Kidney (tissue), 14 donors: Measurements from ENCODE around the gene EIF4G1. TPM values are rescaled to one million over a fixed set of nuclear protein-coding genes. Genes with fewer than 3 reads are reported as not detected.
A peak's percentile ranks its signal among the peaks of the same experiment; 100 is the strongest.
"Not testable (repeated sequence)": the region's sequence is repeated elsewhere in the genome, so short reads cannot be mapped to it uniquely, and the experiment has no call there.

Experiments
- DNase-seq, 5 donors: peaks; one replicate each; pipeline ENCODE4 v3.0.0-alpha.2; 2013 to 2020
- FAIRE-seq: peaks from 2 replicates; lab custom pipeline; 2012; peaks lifted over from hg19 to GRCh38; lab: Jason Lieb, UNC
- H3K27ac ChIP-seq, 2 donors: one replicate each; pipeline ENCODE4 v1.7.0; 2013; ENCODE audit warnings: low read depth in 2 of 2, low read length in 2 of 2, inconsistent platforms in 1 of 2
- H3K27me3 ChIP-seq: one replicate; pipeline ENCODE4 v1.7.1; 2013; ENCODE audit warnings: low read length, inconsistent platforms; ENCODE audit not compliant: control insufficient read depth, insufficient read depth
- H3K36me3 ChIP-seq, 3 donors: one replicate each; pipeline versions ENCODE4 v1.7.0 to v1.7.1; 2013; ENCODE audit warnings: low read length in 3 of 3, control low read depth in 1 of 3, inconsistent platforms in 1 of 3; ENCODE audit not compliant: insufficient read depth in 3 of 3, control insufficient read depth in 2 of 3
- H3K4me1 ChIP-seq, 3 donors: one replicate each; pipeline versions ENCODE4 v1.7.0 to v1.7.1; 2013; ENCODE audit warnings: low read length in 3 of 3, inconsistent platforms in 1 of 3, low read depth in 1 of 3; ENCODE audit not compliant: control insufficient read depth in 2 of 3, insufficient read depth in 2 of 3
- H3K4me3 ChIP-seq, 3 donors: one replicate each; pipeline versions ENCODE4 v1.7.0 to v1.8.1; 2013; ENCODE audit warnings: low read length in 3 of 3, control low read depth in 1 of 3, inconsistent platforms in 1 of 3
- H3K9ac ChIP-seq, 3 donors: one replicate each; pipeline versions ENCODE4 v1.7.0 to v1.7.1; 2013; ENCODE audit warnings: low read length in 3 of 3, control low read depth in 1 of 3, inconsistent platforms in 1 of 3
- H3K9me3 ChIP-seq, 3 donors: one replicate each; pipeline versions ENCODE4 v1.7.0 to v1.7.1; 2013; ENCODE audit warnings: low read length in 3 of 3, control low read depth in 1 of 3, inconsistent platforms in 1 of 3; ENCODE audit not compliant: control insufficient read depth in 2 of 3, insufficient read depth in 1 of 3
- CTCF ChIP-seq: IDR thresholded peaks from 3 replicates; pipeline ENCODE4 v1.5.1; 2012; ENCODE audit warnings: mild to moderate bottlenecking, moderate library complexity, borderline replicate concordance; ENCODE audit not compliant: insufficient read depth; ENCODE audit errors: extremely low read depth
- intact Hi-C: fragments of 100-400 bp; cut with DNase I; formaldehyde crosslinking; loops from one replicate; pipeline ENCODE4 v1.11.1; 2022
- polyA plus RNA-seq: library from polyadenylated mRNA; stranded (reverse); fragments of 350-450 nt; fragmentation: Illumina TruSeq; extraction: RNeasy Lipid Tissue Mini Kit (QIAGEN cat#74804); gene quantifications from one replicate; pipeline ENCODE4 v1.2.3, GENCODE V29; 2014; ENCODE audit warnings: low read depth, low replicate concordance; ENCODE audit not compliant: insufficient read depth
- total RNA-seq: library from RNA; stranded (reverse); fragmentation: NEBNext Ultra II Directional; extraction: Animal tissue kit (Norgen Biotek cat#: 25700); gene quantifications from one replicate; pipeline ENCODE4 v1.2.1, GENCODE V29; 2021
- donor health status: control.
- donor health status: control.
- donor health status: control.
- donor health status: control.
- donor health status: control.
- donor health status: DM: yes; HTN: yes; CAD: no.
- donor health status: Normal renal cell carcinoma (clear cell type).

EIF4G1 gene
- total and polyA plus RNA-seq, 2 donors from 2014 or later = 118 to 327 TPM

- intact Hi-C loops = no loop called here
- DNase-seq = peak; percentile 89 to 95 (median 92)
Measured at GRCh38 chr3:184338511-184338945, 24.1 kb downstream of the EIF4G1 start.

GRCh38 chr3:184339001-184339400 lies 24.6 kb downstream of the EIF4G1 start:
- peaks cover 0 to 29% (median 11%) of the 10 kb centered on the region in 3 donors for H3K4me1 ChIP-seq
- FAIRE-seq (no peak), DNase-seq (no peak)
- peak overlapping the region in 1 of 3 donors; percentile 44 for H3K9ac ChIP-seq
- peak overlapping the region; percentile 65 to 74 for H3K27ac ChIP-seq
- H3K27me3 ChIP-seq = no peaks in the 10 kb centered on the region
- TF ChIP-seq CTCF = no peak
- H3K9me3 ChIP-seq = no peaks in the 10 kb centered on the region
- peak overlapping the region in 1 of 3 donors; percentile 39 for H3K4me3 ChIP-seq
- H3K36me3 ChIP-seq = peaks cover 6 to 19% (median 7%) of the 10 kb centered on the region in 3 donors
- intact Hi-C loops = no loop called here

More at GRCh38 chr3:184338511-184338945, 24.1 kb downstream of the EIF4G1 start:
- Histone ChIP-seq H3K27me3 (no peaks in the 10 kb centered on the region), H3K36me3 (peaks cover 7 to 24% (median 12%) of the 10 kb centered on the region in 3 donors), H3K9me3 (no peaks in the 10 kb centered on the region), H3K4me3 (peak overlapping the region in 2 of 3 donors; percentile 10 to 39), H3K9ac (peak overlapping the region in 1 of 3 donors; percentile 78), H3K4me1 (peaks cover 0 to 29% (median 11%) of the 10 kb centered on the region in 3 donors), H3K27ac (peak overlapping the region; percentile 93 to 95)
- FAIRE-seq = no peak
- TF ChIP-seq CTCF = no peak

- H3K4me1 ChIP-seq = peaks cover 0 to 29% (median 11%) of the 10 kb centered on the region in 3 donors
Measured at GRCh38 chr3:184339451-184340135, 25.2 kb downstream of the EIF4G1 start.

GRCh38 chr3:184341925-184342324 lies 27.5 kb downstream of the EIF4G1 start:
- TF ChIP-seq CTCF = no peak
- H3K27ac ChIP-seq = no peak overlapping the region
- peaks cover 0 to 21% (median 6%) of the 10 kb centered on the region in 3 donors for H3K4me1 ChIP-seq
- no peaks in the 10 kb centered on the region for H3K9me3 ChIP-seq
- H3K9ac ChIP-seq = no peak overlapping the region
- intact Hi-C loops = no loop called here
- no peak for FAIRE-seq
- DNase-seq = peak in 1 of 5 donors; percentile 88
- H3K27me3 ChIP-seq = no peaks in the 10 kb centered on the region
- peaks cover 2 to 6% (median 6%) of the 10 kb centered on the region in 3 donors for H3K36me3 ChIP-seq
- H3K4me3 ChIP-seq = no peak overlapping the region

More at GRCh38 chr3:184339451-184340135, 25.2 kb downstream of the EIF4G1 start:
- H3K4me3 ChIP-seq, intact Hi-C loops, H3K27ac ChIP-seq, H3K9ac ChIP-seq, DNase-seq, FAIRE-seq, H3K9me3 ChIP-seq, H3K27me3 ChIP-seq: not testable (repeated sequence)
- H3K36me3 ChIP-seq = peaks cover 2 to 14% (median 7%) of the 10 kb centered on the region in 3 donors
